ENCODE measurements around the gene UVSSA. TPM values are rescaled to one million over a fixed set of nuclear protein-coding genes. Genes with fewer than 3 reads are reported as not detected.

UVSSA gene
- total RNA-seq, 3 donors from 2014 or later (not counting 1 experiment from before 2014, with no cell fraction given), result 48.0 to 59.4 (median 56.4) TPM

DNA sequence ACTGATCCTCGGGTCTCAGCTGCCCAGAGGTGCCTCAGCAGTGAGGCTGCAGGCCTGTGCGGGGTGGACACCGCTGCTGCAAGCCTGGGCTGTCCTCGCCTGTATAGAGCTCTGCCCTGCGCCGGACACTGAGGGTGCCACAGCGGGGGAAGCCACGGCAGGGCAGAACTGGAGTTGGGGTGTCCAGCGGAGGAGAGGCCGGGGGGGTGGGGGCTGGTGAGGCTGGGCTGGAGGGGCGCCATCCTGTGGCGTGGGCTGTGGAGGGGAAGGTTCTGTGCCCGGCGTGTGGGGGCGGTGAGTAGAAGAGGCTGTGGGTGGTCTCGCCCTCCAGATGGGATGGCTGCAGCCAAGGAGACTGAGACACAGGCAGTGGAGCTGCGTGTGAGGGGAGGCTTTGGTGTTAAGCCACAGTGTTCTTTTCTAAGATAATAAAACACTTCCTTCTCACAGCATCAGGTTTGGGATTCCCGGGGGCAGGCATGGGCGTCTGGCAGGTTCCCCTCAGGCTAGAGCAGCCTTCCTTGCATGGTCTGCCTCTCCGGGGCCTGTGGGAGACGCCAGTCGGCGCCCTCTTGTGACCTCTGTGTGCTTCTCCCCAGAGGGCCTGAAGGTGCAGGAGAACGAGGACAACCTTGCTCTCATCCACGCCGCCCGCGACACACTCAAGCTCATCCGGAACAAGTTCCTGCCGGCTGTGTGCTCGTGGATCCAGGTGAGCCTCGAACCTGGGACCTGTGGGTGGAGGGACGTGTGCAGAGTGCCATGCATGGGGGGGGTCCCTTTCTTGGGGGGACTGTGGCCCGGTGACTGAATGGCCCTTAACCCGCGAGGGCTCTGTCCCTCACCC, 7.4 kb downstream of the UVSSA start:
- H3K27me3 Mint-ChIP-seq (ENCODE audit: low read depth in 2 of 2), result no peaks in the 10 kb centered on the region
- Histone ChIP-seq H3K4me1 (ENCODE audit: control insufficient read depth, insufficient read depth, low read length) (peaks cover 7% of the 10 kb centered on the region), H3K9me3 (ENCODE audit: control insufficient read depth, insufficient read depth, low read length) (no peaks in the 10 kb centered on the region), H3K27me3 (ENCODE audit: control insufficient read depth, insufficient read depth, low read length) (no peaks in the 10 kb centered on the region), H3K4me3 (ENCODE audit: low read length) (no peak overlapping the region), H3K27ac (ENCODE audit: low read length) (no peak overlapping the region), H3K36me3 (ENCODE audit: control insufficient read depth, insufficient read depth, low read length) (peaks cover 29% of the 10 kb centered on the region)
- peaks cover 9 to 10% of the 10 kb centered on the region in 2 donors for H3K4me1 Mint-ChIP-seq
- no peak for DNase-seq
- WGBS (ENCODE audit: insufficient coverage), result 95% methylated on average over 36 of the region's 36 CpGs
- ATAC-seq, result no peak
- TF ChIP-seq, protein P1, sequence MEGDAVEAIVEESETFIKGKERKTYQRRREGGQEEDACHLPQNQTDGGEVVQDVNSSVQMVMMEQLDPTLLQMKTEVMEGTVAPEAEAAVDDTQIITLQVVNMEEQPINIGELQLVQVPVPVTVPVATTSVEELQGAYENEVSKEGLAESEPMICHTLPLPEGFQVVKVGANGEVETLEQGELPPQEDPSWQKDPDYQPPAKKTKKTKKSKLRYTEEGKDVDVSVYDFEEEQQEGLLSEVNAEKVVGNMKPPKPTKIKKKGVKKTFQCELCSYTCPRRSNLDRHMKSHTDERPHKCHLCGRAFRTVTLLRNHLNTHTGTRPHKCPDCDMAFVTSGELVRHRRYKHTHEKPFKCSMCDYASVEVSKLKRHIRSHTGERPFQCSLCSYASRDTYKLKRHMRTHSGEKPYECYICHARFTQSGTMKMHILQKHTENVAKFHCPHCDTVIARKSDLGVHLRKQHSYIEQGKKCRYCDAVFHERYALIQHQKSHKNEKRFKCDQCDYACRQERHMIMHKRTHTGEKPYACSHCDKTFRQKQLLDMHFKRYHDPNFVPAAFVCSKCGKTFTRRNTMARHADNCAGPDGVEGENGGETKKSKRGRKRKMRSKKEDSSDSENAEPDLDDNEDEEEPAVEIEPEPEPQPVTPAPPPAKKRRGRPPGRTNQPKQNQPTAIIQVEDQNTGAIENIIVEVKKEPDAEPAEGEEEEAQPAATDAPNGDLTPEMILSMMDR (IDR thresholded peaks at IDR 0.05), result no peak
- H3K27ac Mint-ChIP-seq, result no peak overlapping the region
- H3K36me3 Mint-ChIP-seq, result no peaks in the 10 kb centered on the region
- intact Hi-C loops (cut with micrococcal nuclease), result loop anchor here (5.0 to 10.0 kb wide), 2 partner anchors 350 to 612 kb away; no protein-coding TSS in a partner anchor
- H3K4me3 Mint-ChIP-seq, result no peak overlapping the region
- H3K9me3 Mint-ChIP-seq, result no peaks in the 10 kb centered on the region

DNA sequence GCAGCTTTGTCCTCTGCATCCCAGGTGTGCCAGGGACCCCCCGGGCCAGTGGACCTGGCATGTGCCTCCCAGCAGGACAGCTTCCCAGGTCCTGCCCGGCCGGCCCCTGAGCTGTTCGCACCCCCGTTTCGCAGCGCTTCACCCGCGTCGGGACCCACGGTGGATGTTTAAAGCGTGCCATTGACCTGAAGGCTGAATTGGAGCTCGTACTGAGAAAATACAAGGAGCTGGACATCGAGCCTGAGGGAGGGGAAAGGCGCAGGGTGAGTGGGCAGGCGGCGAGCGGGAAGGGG, 7.9 kb downstream of the UVSSA start:
- Mint-ChIP-seq H3K27ac (no peak overlapping the region), H3K36me3 (no peaks in the 10 kb centered on the region), H3K27me3 (ENCODE audit: low read depth in 2 of 2) (no peaks in the 10 kb centered on the region), H3K4me1 (peaks cover 9 to 10% of the 10 kb centered on the region in 2 donors), H3K9me3 (no peaks in the 10 kb centered on the region), H3K4me3 (no peak overlapping the region)
- DNase-seq (no peak), ATAC-seq (no peak)
- WGBS (ENCODE audit: insufficient coverage), result 94% methylated on average over 18 of the region's 18 CpGs
- Histone ChIP-seq H3K9me3 (ENCODE audit: control insufficient read depth, insufficient read depth, low read length) (no peaks in the 10 kb centered on the region), H3K4me1 (ENCODE audit: control insufficient read depth, insufficient read depth, low read length) (peaks cover 7% of the 10 kb centered on the region), H3K36me3 (ENCODE audit: control insufficient read depth, insufficient read depth, low read length) (peaks cover 27% of the 10 kb centered on the region), H3K27me3 (ENCODE audit: control insufficient read depth, insufficient read depth, low read length) (no peaks in the 10 kb centered on the region), H3K4me3 (ENCODE audit: low read length) (no peak overlapping the region), H3K27ac (ENCODE audit: low read length) (no peak overlapping the region)
- TF ChIP-seq, protein P1 (IDR thresholded peaks at IDR 0.05), result no peak
- intact Hi-C loops (cut with micrococcal nuclease), result loop anchor here (5.0 to 10.0 kb wide), 2 partner anchors 350 to 613 kb away; no protein-coding TSS in a partner anchor

DNA sequence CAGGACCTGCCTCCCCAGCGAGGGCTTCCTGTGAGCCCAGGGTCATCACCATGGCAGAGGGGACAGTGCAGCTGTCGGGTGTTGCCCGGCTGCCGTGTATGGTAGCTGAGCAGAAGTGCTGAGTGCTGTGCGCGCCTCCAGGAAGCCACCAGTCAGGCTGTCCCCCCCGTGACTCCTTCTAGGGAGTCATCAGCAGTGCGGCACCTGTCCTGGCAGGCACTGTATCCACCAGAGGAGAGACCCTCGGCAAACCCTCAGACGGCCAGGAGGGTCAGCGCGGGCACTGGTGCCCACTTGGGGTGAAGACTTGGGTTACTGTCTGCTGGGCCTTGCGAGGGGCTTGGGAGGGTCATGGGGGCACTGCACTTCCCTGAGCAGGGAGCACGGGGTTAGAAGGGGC, 8.4 kb downstream of the UVSSA start:
- no peak for DNase-seq

More for the DNA sequence above, 8.4 kb downstream of the UVSSA start:
- intact Hi-C loops (cut with micrococcal nuclease), result loop anchor here (10.0 kb wide), 1 partner anchor 351 kb away; no protein-coding TSS in a partner anchor
- H3K27ac Mint-ChIP-seq, result no peak overlapping the region
- H3K36me3 Mint-ChIP-seq, result no peaks in the 10 kb centered on the region
- no peak overlapping the region for H3K4me3 Mint-ChIP-seq
- no peak overlapping the region for H3K27ac ChIP-seq (ENCODE audit: low read length)
- H3K27me3 Mint-ChIP-seq (ENCODE audit: low read depth in 2 of 2), result no peaks in the 10 kb centered on the region
- H3K9me3 Mint-ChIP-seq, result no peaks in the 10 kb centered on the region
- H3K4me1 Mint-ChIP-seq, result peaks cover 9 to 10% of the 10 kb centered on the region in 2 donors
- H3K4me3 ChIP-seq (ENCODE audit: low read length), result no peak overlapping the region
- WGBS (ENCODE audit: insufficient coverage), result 92% methylated on average over 14 of the region's 14 CpGs
- TF ChIP-seq, protein P1 (IDR thresholded peaks at IDR 0.05), result no peak
- H3K4me1 ChIP-seq (ENCODE audit: control insufficient read depth, insufficient read depth, low read length), result peaks cover 7% of the 10 kb centered on the region
- H3K9me3 ChIP-seq (ENCODE audit: control insufficient read depth, insufficient read depth, low read length), result no peaks in the 10 kb centered on the region
- no peaks in the 10 kb centered on the region for H3K27me3 ChIP-seq (ENCODE audit: control insufficient read depth, insufficient read depth, low read length)
- H3K36me3 ChIP-seq (ENCODE audit: control insufficient read depth, insufficient read depth, low read length), result peaks cover 25% of the 10 kb centered on the region
- ATAC-seq, result no peak
